HepG2 (cell line): ENCODE results near the gene KRT16. TPM values are rescaled to one million over a fixed set of nuclear protein-coding genes. Genes with fewer than 3 reads are reported as not detected.

ENCODE experiments used
- polyA plus RNA-seq, 8 experiments: library from polyadenylated mRNA; depleted of rRNA in 3 of 8; stranded (reverse) in 7 of 8; unstranded in 1 of 8; fragments of >200 nt; fragmentation: Illumina TruSeq in 4 of 8; extraction: Trizol in 4 of 8; gene quantifications; 2 replicates each; pipeline versions ENCODE4 v1.2.1 to v1.2.3, GENCODE V29; 2011 to 2016; ENCODE audit warnings: low read depth in 4 of 8, missing spikeins in 1 of 8, mixed read lengths in 1 of 8; ENCODE audit not compliant: insufficient read depth in 1 of 8
- total RNA-seq, 5 experiments: library from RNA; depleted of rRNA; stranded (reverse); fragments of >200 nt; fragmentation: Illumina TruSeq; extraction: Trizol; gene quantifications; 2 replicates each; pipeline ENCODE4 v1.2.3, GENCODE V29; 2016; ENCODE audit warnings: low read depth in 1 of 5
- TF ChIP-seq, protein P1 (sequence below): sonication (generic); formaldehyde crosslinking; IDR thresholded peaks from 2 replicates; pipeline ENCODE4 v1.4.0; 2020; ENCODE audit warnings: missing genetic modification reagents
- TF ChIP-seq, protein P2 (sequence below), 2 experiments: IDR thresholded peaks; 2 replicates each; pipeline ENCODE4 v1.6.1; 2011 to 2012; ENCODE audit warnings: low read length in 2 of 2, borderline replicate concordance in 1 of 2, low read depth in 1 of 2, mild to moderate bottlenecking in 1 of 2, moderate library complexity in 1 of 2
- TF ChIP-seq, protein P3 (sequence below): sonication (generic); formaldehyde crosslinking; conservative IDR thresholded peaks from 2 replicates; pipeline ENCODE4 v1.8.0; 2022; ENCODE audit warnings: mild to moderate bottlenecking, moderate library complexity, missing genetic modification reagents

KRT16 gene
- total and polyA plus RNA-seq, 2 of the 13 experiments (the other 11 are each of a cell fraction or from before 2014, with no cell fraction given), result not detected

DNA sequence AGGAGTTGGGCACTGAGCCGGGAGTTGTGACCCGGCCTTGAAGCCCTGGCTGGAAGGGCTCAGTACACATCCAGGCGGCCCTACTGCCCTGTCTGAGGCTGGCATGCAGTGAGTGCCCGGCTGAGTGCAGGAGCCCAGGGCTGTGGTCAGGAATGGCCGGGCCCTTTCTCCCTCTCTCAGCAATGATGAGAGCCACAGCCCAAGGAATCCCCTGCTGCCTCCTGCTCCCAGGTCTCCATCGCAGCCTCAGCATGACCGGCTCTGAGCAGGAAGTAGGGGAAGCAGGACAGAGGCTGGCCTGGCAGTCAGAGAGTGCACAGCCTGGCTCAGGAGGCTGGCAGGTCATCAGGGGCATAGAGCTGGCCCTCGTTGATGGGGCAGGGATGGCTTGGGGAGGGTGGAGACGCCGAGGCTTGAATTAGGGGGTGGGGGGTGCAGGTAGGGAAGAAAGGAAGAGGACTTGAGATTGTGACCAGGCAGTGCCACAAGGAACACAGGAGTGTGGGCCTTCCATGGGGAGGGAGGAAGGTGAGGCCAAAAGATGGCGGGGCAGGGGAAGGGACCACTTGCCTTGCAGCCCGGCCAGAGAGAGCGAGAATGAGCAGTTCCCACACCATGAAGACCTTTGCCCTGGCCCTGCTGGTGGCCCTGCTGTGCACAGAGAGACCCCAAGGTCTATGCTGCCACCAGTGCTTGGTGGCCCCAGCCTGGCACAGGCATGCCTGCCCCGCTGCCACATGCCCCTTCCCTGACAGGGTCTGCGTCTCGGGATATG is 43.9 kb upstream of the KRT16 start (continued):
- TF ChIP-seq, protein P1, sequence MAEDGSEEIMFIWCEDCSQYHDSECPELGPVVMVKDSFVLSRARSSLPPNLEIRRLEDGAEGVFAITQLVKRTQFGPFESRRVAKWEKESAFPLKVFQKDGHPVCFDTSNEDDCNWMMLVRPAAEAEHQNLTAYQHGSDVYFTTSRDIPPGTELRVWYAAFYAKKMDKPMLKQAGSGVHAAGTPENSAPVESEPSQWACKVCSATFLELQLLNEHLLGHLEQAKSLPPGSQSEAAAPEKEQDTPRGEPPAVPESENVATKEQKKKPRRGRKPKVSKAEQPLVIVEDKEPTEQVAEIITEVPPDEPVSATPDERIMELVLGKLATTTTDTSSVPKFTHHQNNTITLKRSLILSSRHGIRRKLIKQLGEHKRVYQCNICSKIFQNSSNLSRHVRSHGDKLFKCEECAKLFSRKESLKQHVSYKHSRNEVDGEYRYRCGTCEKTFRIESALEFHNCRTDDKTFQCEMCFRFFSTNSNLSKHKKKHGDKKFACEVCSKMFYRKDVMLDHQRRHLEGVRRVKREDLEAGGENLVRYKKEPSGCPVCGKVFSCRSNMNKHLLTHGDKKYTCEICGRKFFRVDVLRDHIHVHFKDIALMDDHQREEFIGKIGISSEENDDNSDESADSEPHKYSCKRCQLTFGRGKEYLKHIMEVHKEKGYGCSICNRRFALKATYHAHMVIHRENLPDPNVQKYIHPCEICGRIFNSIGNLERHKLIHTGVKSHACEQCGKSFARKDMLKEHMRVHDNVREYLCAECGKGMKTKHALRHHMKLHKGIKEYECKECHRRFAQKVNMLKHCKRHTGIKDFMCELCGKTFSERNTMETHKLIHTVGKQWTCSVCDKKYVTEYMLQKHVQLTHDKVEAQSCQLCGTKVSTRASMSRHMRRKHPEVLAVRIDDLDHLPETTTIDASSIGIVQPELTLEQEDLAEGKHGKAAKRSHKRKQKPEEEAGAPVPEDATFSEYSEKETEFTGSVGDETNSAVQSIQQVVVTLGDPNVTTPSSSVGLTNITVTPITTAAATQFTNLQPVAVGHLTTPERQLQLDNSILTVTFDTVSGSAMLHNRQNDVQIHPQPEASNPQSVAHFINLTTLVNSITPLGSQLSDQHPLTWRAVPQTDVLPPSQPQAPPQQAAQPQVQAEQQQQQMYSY, result no peak
- TF ChIP-seq, protein P2, sequence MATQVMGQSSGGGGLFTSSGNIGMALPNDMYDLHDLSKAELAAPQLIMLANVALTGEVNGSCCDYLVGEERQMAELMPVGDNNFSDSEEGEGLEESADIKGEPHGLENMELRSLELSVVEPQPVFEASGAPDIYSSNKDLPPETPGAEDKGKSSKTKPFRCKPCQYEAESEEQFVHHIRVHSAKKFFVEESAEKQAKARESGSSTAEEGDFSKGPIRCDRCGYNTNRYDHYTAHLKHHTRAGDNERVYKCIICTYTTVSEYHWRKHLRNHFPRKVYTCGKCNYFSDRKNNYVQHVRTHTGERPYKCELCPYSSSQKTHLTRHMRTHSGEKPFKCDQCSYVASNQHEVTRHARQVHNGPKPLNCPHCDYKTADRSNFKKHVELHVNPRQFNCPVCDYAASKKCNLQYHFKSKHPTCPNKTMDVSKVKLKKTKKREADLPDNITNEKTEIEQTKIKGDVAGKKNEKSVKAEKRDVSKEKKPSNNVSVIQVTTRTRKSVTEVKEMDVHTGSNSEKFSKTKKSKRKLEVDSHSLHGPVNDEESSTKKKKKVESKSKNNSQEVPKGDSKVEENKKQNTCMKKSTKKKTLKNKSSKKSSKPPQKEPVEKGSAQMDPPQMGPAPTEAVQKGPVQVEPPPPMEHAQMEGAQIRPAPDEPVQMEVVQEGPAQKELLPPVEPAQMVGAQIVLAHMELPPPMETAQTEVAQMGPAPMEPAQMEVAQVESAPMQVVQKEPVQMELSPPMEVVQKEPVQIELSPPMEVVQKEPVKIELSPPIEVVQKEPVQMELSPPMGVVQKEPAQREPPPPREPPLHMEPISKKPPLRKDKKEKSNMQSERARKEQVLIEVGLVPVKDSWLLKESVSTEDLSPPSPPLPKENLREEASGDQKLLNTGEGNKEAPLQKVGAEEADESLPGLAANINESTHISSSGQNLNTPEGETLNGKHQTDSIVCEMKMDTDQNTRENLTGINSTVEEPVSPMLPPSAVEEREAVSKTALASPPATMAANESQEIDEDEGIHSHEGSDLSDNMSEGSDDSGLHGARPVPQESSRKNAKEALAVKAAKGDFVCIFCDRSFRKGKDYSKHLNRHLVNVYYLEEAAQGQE (IDR thresholded peaks at IDR 0.05; ENCODE audit: borderline replicate concordance in 1 of 2, low read depth in 1 of 2, low read length in 2 of 2), result no peak
- TF ChIP-seq, protein P3, sequence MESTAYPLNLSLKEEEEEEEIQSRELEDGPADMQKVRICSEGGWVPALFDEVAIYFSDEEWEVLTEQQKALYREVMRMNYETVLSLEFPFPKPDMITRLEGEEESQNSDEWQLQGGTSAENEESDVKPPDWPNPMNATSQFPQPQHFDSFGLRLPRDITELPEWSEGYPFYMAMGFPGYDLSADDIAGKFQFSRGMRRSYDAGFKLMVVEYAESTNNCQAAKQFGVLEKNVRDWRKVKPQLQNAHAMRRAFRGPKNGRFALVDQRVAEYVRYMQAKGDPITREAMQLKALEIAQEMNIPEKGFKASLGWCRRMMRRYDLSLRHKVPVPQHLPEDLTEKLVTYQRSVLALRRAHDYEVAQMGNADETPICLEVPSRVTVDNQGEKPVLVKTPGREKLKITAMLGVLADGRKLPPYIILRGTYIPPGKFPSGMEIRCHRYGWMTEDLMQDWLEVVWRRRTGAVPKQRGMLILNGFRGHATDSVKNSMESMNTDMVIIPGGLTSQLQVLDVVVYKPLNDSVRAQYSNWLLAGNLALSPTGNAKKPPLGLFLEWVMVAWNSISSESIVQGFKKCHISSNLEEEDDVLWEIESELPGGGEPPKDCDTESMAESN (CRISPR knock-in tag), result no peak
